H1 (cell line): Measurements from ENCODE around the gene ARL11. TPM values are rescaled to one million over a fixed set of nuclear protein-coding genes. Genes with fewer than 3 reads are reported as not detected.

Source experiments
- BRCA1 ChIP-seq: IDR thresholded peaks from 2 replicates; pipeline ENCODE4 v1.6.1; 2012; ENCODE audit warnings: low read depth, low read length, improper control_type of control experiment
- CTBP2 ChIP-seq: IDR thresholded peaks from 2 replicates; pipeline ENCODE4 v1.7.0; 2011; ENCODE audit warnings: borderline replicate concordance, mild to moderate bottlenecking, moderate library complexity, mixed read lengths, low read length; ENCODE audit not compliant: insufficient read depth, insufficient read length
- EGR1 ChIP-seq: IDR thresholded peaks from 2 replicates; pipeline ENCODE4 v1.6.1; 2011; ENCODE audit warnings: low read depth, low read length, borderline replicate concordance
- GTF2F1 ChIP-seq: IDR thresholded peaks from 2 replicates; pipeline ENCODE4 v1.6.1; 2012; ENCODE audit warnings: low read depth, low read length, improper control_type of control experiment, borderline replicate concordance
- JUN ChIP-seq: IDR thresholded peaks from 2 replicates; pipeline ENCODE4 v1.6.1; 2011; ENCODE audit warnings: low read depth, mild to moderate bottlenecking, improper control_type of control experiment, low read length
- KDM4A ChIP-seq: IDR thresholded peaks from one replicate; pipeline ENCODE4 v1.7.1; 2012; ENCODE audit warnings: low read depth, mild to moderate bottlenecking, moderate library complexity, low read length, inconsistent platforms; ENCODE audit not compliant: severe bottlenecking
- polyA plus RNA-seq, 7 experiments: library from polyadenylated mRNA; depleted of rRNA in 3 of 7; stranded (reverse) in 5 of 7; unstranded in 2 of 7; fragments of >200 nt in 5 of 7; fragments of 200-250 nt in 2 of 7; gene quantifications; 1 replicate in 5 of 7; 2 replicates in 1 of 7; 4 replicates in 1 of 7; pipeline versions ENCODE4 v1.2.1 to v1.2.3, GENCODE V29; 2011 to 2013; ENCODE audit warnings: missing spikeins in 2 of 7, mixed read lengths in 2 of 7
- total RNA-seq: library from RNA; stranded (reverse); fragmentation: NEBNext Ultra II Directional; extraction: Animal tissue kit (Norgen Biotek cat#: 25700); gene quantifications from 2 replicates; pipeline ENCODE4 v1.2.1, GENCODE V29; 2021
- TF ChIP-seq, protein P1 (sequence below): fragments of 300-600 bp; sonication (generic); IDR thresholded peaks from 2 replicates; pipeline ENCODE4 v1.7.1; 2012; ENCODE audit warnings: low read length, moderate library complexity, mild to moderate bottlenecking, inconsistent platforms; ENCODE audit not compliant: insufficient replicate concordance

Gene ARL11
- total and polyA plus RNA-seq, 2 of the 8 experiments (the other 6 are each of a cell fraction or from before 2014, with no cell fraction given), result 0.45 to 0.52 TPM

DNA sequence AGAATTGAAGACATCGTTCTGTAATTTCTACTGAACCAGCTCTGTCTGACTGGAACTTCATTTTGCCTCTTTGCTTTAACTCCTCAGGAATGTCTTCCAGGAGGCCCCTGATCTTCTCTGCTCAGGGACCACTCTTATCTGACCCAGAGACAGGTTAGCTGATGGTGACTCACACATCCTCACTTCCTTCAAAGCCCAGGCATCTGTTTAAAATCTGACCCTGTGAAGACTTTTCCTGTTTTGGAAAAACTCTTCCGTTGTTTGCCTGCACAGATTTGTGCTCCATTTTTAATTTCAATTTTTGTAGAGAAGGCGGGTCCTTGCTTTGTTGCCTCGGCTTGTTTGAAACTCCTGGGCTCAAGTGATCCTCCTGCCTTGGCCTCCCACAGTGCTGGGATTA, 1.6 kb downstream of the ARL11 start (continued):
- TF ChIP-seq, protein P1, sequence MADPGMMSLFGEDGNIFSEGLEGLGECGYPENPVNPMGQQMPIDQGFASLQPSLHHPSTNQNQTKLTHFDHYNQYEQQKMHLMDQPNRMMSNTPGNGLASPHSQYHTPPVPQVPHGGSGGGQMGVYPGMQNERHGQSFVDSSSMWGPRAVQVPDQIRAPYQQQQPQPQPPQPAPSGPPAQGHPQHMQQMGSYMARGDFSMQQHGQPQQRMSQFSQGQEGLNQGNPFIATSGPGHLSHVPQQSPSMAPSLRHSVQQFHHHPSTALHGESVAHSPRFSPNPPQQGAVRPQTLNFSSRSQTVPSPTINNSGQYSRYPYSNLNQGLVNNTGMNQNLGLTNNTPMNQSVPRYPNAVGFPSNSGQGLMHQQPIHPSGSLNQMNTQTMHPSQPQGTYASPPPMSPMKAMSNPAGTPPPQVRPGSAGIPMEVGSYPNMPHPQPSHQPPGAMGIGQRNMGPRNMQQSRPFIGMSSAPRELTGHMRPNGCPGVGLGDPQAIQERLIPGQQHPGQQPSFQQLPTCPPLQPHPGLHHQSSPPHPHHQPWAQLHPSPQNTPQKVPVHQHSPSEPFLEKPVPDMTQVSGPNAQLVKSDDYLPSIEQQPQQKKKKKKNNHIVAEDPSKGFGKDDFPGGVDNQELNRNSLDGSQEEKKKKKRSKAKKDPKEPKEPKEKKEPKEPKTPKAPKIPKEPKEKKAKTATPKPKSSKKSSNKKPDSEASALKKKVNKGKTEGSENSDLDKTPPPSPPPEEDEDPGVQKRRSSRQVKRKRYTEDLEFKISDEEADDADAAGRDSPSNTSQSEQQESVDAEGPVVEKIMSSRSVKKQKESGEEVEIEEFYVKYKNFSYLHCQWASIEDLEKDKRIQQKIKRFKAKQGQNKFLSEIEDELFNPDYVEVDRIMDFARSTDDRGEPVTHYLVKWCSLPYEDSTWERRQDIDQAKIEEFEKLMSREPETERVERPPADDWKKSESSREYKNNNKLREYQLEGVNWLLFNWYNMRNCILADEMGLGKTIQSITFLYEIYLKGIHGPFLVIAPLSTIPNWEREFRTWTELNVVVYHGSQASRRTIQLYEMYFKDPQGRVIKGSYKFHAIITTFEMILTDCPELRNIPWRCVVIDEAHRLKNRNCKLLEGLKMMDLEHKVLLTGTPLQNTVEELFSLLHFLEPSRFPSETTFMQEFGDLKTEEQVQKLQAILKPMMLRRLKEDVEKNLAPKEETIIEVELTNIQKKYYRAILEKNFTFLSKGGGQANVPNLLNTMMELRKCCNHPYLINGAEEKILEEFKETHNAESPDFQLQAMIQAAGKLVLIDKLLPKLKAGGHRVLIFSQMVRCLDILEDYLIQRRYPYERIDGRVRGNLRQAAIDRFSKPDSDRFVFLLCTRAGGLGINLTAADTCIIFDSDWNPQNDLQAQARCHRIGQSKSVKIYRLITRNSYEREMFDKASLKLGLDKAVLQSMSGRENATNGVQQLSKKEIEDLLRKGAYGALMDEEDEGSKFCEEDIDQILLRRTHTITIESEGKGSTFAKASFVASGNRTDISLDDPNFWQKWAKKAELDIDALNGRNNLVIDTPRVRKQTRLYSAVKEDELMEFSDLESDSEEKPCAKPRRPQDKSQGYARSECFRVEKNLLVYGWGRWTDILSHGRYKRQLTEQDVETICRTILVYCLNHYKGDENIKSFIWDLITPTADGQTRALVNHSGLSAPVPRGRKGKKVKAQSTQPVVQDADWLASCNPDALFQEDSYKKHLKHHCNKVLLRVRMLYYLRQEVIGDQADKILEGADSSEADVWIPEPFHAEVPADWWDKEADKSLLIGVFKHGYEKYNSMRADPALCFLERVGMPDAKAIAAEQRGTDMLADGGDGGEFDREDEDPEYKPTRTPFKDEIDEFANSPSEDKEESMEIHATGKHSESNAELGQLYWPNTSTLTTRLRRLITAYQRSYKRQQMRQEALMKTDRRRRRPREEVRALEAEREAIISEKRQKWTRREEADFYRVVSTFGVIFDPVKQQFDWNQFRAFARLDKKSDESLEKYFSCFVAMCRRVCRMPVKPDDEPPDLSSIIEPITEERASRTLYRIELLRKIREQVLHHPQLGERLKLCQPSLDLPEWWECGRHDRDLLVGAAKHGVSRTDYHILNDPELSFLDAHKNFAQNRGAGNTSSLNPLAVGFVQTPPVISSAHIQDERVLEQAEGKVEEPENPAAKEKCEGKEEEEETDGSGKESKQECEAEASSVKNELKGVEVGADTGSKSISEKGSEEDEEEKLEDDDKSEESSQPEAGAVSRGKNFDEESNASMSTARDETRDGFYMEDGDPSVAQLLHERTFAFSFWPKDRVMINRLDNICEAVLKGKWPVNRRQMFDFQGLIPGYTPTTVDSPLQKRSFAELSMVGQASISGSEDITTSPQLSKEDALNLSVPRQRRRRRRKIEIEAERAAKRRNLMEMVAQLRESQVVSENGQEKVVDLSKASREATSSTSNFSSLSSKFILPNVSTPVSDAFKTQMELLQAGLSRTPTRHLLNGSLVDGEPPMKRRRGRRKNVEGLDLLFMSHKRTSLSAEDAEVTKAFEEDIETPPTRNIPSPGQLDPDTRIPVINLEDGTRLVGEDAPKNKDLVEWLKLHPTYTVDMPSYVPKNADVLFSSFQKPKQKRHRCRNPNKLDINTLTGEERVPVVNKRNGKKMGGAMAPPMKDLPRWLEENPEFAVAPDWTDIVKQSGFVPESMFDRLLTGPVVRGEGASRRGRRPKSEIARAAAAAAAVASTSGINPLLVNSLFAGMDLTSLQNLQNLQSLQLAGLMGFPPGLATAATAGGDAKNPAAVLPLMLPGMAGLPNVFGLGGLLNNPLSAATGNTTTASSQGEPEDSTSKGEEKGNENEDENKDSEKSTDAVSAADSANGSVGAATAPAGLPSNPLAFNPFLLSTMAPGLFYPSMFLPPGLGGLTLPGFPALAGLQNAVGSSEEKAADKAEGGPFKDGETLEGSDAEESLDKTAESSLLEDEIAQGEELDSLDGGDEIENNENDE, result no peak
- TF ChIP-seq KDM4A (no peak), EGR1 (no peak), GTF2F1 (no peak), CTBP2 (no peak), JUN (no peak), BRCA1 (no peak)
